GM12865 (cell line): ENCODE results near the gene TMC2.

Experiments
- DNase-seq: peaks from one replicate; pipeline ENCODE4 v3.0.0; 2010; ENCODE audit warnings: low read depth
- H3K4me3 ChIP-seq: 2 replicates; pipeline ENCODE4 v1.5.1; 2011; ENCODE audit warnings: mild to moderate bottlenecking, low read depth, low read length, control low read depth
- CTCF ChIP-seq: IDR thresholded peaks from 2 replicates; pipeline ENCODE4 v1.5.1; 2011; ENCODE audit warnings: low read length, control low read depth, low read depth, inconsistent platforms; ENCODE audit not compliant: insufficient read depth; ENCODE audit errors: missing control alignments

The TMC2 gene

GRCh38 chr20:2626853-2627541 is 90.6 kb downstream of the TMC2 start:
- TF ChIP-seq CTCF = no peak
- no peak for DNase-seq
- no peak overlapping the region for H3K4me3 ChIP-seq

- TF ChIP-seq CTCF = no peak
- no peak overlapping the region for H3K4me3 ChIP-seq
- DNase-seq = no peak
These were observed 94.9 kb downstream of the TMC2 start for GRCh38 chr20:2631228-2631627.

- no peak for DNase-seq
- H3K4me3 ChIP-seq = no peak overlapping the region
- no peak for TF ChIP-seq CTCF
These were observed 97.0 kb downstream of the TMC2 start for GRCh38 chr20:2633381-2633780.

GRCh38 chr20:2637246-2637645 is 100.9 kb downstream of the TMC2 start:
- no peak for DNase-seq
- H3K4me3 ChIP-seq = no peak overlapping the region
- TF ChIP-seq CTCF = no peak

- TF ChIP-seq CTCF = no peak
- DNase-seq = no peak
- no peak overlapping the region for H3K4me3 ChIP-seq
These were observed 103.9 kb downstream of the TMC2 start for GRCh38 chr20:2640260-2640659.

- no peak for DNase-seq
- no peak for TF ChIP-seq CTCF
- no peak overlapping the region for H3K4me3 ChIP-seq
These were observed 104.5 kb downstream of the TMC2 start for GRCh38 chr20:2640899-2641298.

- TF ChIP-seq CTCF = no peak
- no peak for DNase-seq
These were observed 107.3 kb downstream of the TMC2 start for GRCh38 chr20:2643708-2644107.

More at GRCh38 chr20:2643708-2644107, 107.3 kb downstream of the TMC2 start:
- H3K4me3 ChIP-seq = no peak overlapping the region
